HepG2 (cell line): ENCODE results near the gene CELSR3. TPM values are rescaled to one million over a fixed set of nuclear protein-coding genes. Genes with fewer than 3 reads are reported as not detected.

Source experiments
- ATAC-seq: fragments of 200-7000 bp; cut with Tn5 transposase; 3 replicates; pipeline ENCODE4 v1.9.1; 2020; ENCODE audit warnings: mild to moderate bottlenecking, moderate library complexity
- BruUV-seq: library from RNA; stranded (reverse); fragments of 400-500 nt; replicated peaks from 2 replicates; lab custom pipeline; 2021; lab: Mats Ljungman, UMichigan
- CTCF ChIA-PET: fragments of 300-600 bp; formaldehyde crosslinking; extraction: SDS; loops from one replicate; lab custom pipeline; 2021; ENCODE audit warnings: low total read pairs, inconsistent platforms, low intra/inter-chr PET ratio; lab: Yijun Ruan, JAX
- POLR2A ChIA-PET: fragments of 350-600 bp; sonication (Branson Sonifier 250); formaldehyde crosslinking; loops from one replicate; lab custom pipeline; 2020; ENCODE audit warnings: antibody characterized with exemption, inconsistent platforms; lab: Yijun Ruan, JAX
- DNase-seq: peaks from one replicate; pipeline ENCODE4 v3.0.0-alpha.2; 2015; ENCODE audit warnings: low spot score
- FAIRE-seq: peaks from 3 replicates; lab custom pipeline; 2011; peaks lifted over from hg19 to GRCh38; lab: Jason Lieb, UNC
- H2AFZ ChIP-seq: one replicate; pipeline ENCODE4 v1.6.1; 2011; ENCODE audit warnings: low read length, inconsistent platforms
- H3K27ac ChIP-seq: fragments of 300-600 bp; 3 replicates; pipeline ENCODE4 v1.8.0; 2011; ENCODE audit warnings: mixed run types, mild to moderate bottlenecking, mixed read lengths, low read length, inconsistent platforms; ENCODE audit not compliant: insufficient read depth; ENCODE audit errors: extremely low read length
- H3K27me3 ChIP-seq, 2 experiments: fragments of 200-600 bp in 1 of 2; 2 replicates in 1 of 2; 3 replicates in 1 of 2; pipeline versions ENCODE4 v1.6.0 to v1.8.0; 2011; ENCODE audit warnings: low read length in 2 of 2, mild to moderate bottlenecking in 2 of 2, moderate library complexity in 2 of 2, inconsistent platforms in 1 of 2; ENCODE audit not compliant: insufficient read depth in 2 of 2, control insufficient read depth in 1 of 2
- H3K36me3 ChIP-seq, 2 experiments: fragments of 200-600 bp in 1 of 2; replicated peaks in 1 of 2; 2 replicates in 1 of 2; 3 replicates in 1 of 2; pipeline versions ENCODE4 v1.5.1 to v1.8.0; 2011; ENCODE audit warnings: low read length in 2 of 2, inconsistent platforms in 1 of 2; ENCODE audit not compliant: insufficient read depth in 2 of 2, control insufficient read depth in 1 of 2
- H3K4me1 ChIP-seq: 2 replicates; pipeline ENCODE4 v1.5.1; 2012; ENCODE audit warnings: low read length, inconsistent platforms; ENCODE audit not compliant: insufficient read depth
- H3K4me2 ChIP-seq: 2 replicates; pipeline ENCODE4 v1.6.0; 2011; ENCODE audit warnings: low read depth, low read length, inconsistent platforms
- H3K4me3 ChIP-seq, 3 experiments: fragments of 200-600 bp in 1 of 3; sonication (generic), shearing (Covaris generic) in 1 of 3; replicated peaks in 1 of 3; 2 replicates each; pipeline ENCODE4 v1.5.1; 2011 to 2016; ENCODE audit warnings: low read length in 3 of 3, inconsistent platforms in 2 of 3, low read depth in 2 of 3, mild to moderate bottlenecking in 2 of 3, control low read depth in 1 of 3, mixed read lengths in 1 of 3; ENCODE audit not compliant: insufficient read depth in 1 of 3
- H3K79me2 ChIP-seq: one replicate; pipeline ENCODE4 v1.6.1; 2011; ENCODE audit warnings: low read length, inconsistent platforms; ENCODE audit not compliant: insufficient read depth
- H3K9ac ChIP-seq: 2 replicates; pipeline ENCODE4 v1.6.0; 2011; ENCODE audit warnings: mild to moderate bottlenecking, low read depth, low read length, inconsistent platforms; ENCODE audit not compliant: insufficient read depth
- H3K9me3 ChIP-seq: 2 replicates; pipeline ENCODE4 v1.5.1; 2012; ENCODE audit warnings: mild to moderate bottlenecking, low read length
- H4K20me1 ChIP-seq: 2 replicates; pipeline ENCODE4 v1.6.0; 2011; ENCODE audit warnings: inconsistent platforms, mild to moderate bottlenecking, low read length, moderate library complexity; ENCODE audit not compliant: insufficient read depth
- ATF7 ChIP-seq, 2 experiments: fragments of 450-650 bp in 1 of 2; sonication (generic) in 1 of 2; formaldehyde crosslinking in 1 of 2; IDR thresholded peaks; 2 replicates each; pipeline versions ENCODE4 v1.4.0 to v1.6.1; 2016 to 2020; ENCODE audit warnings: antibody characterized with exemption in 1 of 2, mild to moderate bottlenecking in 1 of 2, missing genetic modification reagents in 1 of 2
- HDAC6 ChIP-seq: fragments of 200-600 bp; sonication (generic); IDR thresholded peaks from 2 replicates; pipeline ENCODE4 v1.7.0; 2017; ENCODE audit warnings: mild to moderate bottlenecking, antibody characterized with exemption, low read length, low read depth
- SOX13 ChIP-seq, 3 experiments: fragments of 450-650 bp in 1 of 3; sonication (generic) in 1 of 3; formaldehyde crosslinking in 1 of 3; IDR thresholded peaks in 2 of 3; conservative IDR thresholded peaks in 1 of 3; 2 replicates each; pipeline versions ENCODE4 v1.5.0 to v1.6.1; 2016 to 2020; ENCODE audit warnings: antibody characterized with exemption in 1 of 3, mild to moderate bottlenecking in 1 of 3, missing compliant biosample characterization in 1 of 3, missing genetic modification reagents in 1 of 3, moderate library complexity in 1 of 3
- ZNF460 ChIP-seq: sonication (generic); formaldehyde crosslinking; IDR thresholded peaks from 2 replicates; pipeline ENCODE4 v1.5.1; 2020; ENCODE audit warnings: missing genetic modification reagents, mild to moderate bottlenecking, borderline replicate concordance
- ZXDC ChIP-seq: sonication (generic); formaldehyde crosslinking; IDR thresholded peaks from 2 replicates; pipeline ENCODE4 v1.5.0; 2020; ENCODE audit warnings: mild to moderate bottlenecking, missing genetic modification reagents
- whole genome bisulfite sequencing: methylation state at CpG from one replicate; pipeline ENCODE4 v1.1.6; 2017; ENCODE audit warnings: low lambda C conversion rate; 5-methylcytosine and 5-hydroxymethylcytosine counted together
- in situ Hi-C: cut with HindIII; loops from 2 replicates; pipeline ENCODE4 v1.10.0; 2017; ENCODE audit warnings: low pct_unique_long_range_greater_than_20kb; ENCODE audit not compliant: extremely low pct_ligation_motif_present
- intact Hi-C: fragments of 100-400 bp; cut with micrococcal nuclease; formaldehyde crosslinking; loops from one replicate; pipeline ENCODE4 v1.10.0; 2022; ENCODE audit not compliant: unreplicated experiment
- polyA plus RNA-seq, 8 experiments: library from polyadenylated mRNA; depleted of rRNA in 3 of 8; stranded (reverse) in 7 of 8; unstranded in 1 of 8; fragments of >200 nt; fragmentation: Illumina TruSeq in 4 of 8; extraction: Trizol in 4 of 8; gene quantifications; 2 replicates each; pipeline versions ENCODE4 v1.2.1 to v1.2.3, GENCODE V29; 2011 to 2016; ENCODE audit warnings: low read depth in 4 of 8, missing spikeins in 1 of 8, mixed read lengths in 1 of 8; ENCODE audit not compliant: insufficient read depth in 1 of 8
- total RNA-seq, 5 experiments: library from RNA; depleted of rRNA; stranded (reverse); fragments of >200 nt; fragmentation: Illumina TruSeq; extraction: Trizol; gene quantifications; 2 replicates each; pipeline ENCODE4 v1.2.3, GENCODE V29; 2016; ENCODE audit warnings: low read depth in 1 of 5
- TF ChIP-seq, protein P1 (sequence below): sonication (generic); formaldehyde crosslinking; IDR thresholded peaks from 2 replicates; pipeline ENCODE4 v1.4.0; 2020; ENCODE audit warnings: mild to moderate bottlenecking, missing genetic modification reagents
- TF ChIP-seq, protein P2 (sequence below), 2 experiments: IDR thresholded peaks; 2 replicates each; pipeline ENCODE4 v1.6.1; 2011 to 2012; ENCODE audit warnings: low read length in 2 of 2, borderline replicate concordance in 1 of 2, low read depth in 1 of 2, mild to moderate bottlenecking in 1 of 2, moderate library complexity in 1 of 2

CELSR3 gene
- total and polyA plus RNA-seq, 2 of the 13 experiments (the other 11 are each of a cell fraction or from before 2014, with no cell fraction given) = 5.4 to 6.7 TPM

GRCh38 chr3:48609088-48610005 is 53.3 kb downstream of the CELSR3 start, which contains the start of gene UQCRC1 (continued):
- TF ChIP-seq ZXDC = peak; percentile 83
- TF ChIP-seq SOX13 (IDR thresholded peaks at IDR 0.05) = no peak
- peak in 1 of 2 experiments; percentile 52; a peak in 2 of 4 replicates for TF ChIP-seq SOX13 (CRISPR knock-in tag; conservative IDR thresholded peaks at IDR 0.05 in 1 of 2, IDR thresholded peaks at IDR 0.05 in 1 of 2)

GRCh38 chr3:48607519-48607918 is 55.2 kb downstream of the CELSR3 start:
- in situ Hi-C loops = no loop called here

More at GRCh38 chr3:48607519-48607918, 55.2 kb downstream of the CELSR3 start:
- TF ChIP-seq HDAC6 = no peak
- TF ChIP-seq, protein P1, sequence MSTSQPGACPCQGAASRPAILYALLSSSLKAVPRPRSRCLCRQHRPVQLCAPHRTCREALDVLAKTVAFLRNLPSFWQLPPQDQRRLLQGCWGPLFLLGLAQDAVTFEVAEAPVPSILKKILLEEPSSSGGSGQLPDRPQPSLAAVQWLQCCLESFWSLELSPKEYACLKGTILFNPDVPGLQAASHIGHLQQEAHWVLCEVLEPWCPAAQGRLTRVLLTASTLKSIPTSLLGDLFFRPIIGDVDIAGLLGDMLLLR = no peak
- TF ChIP-seq, protein P2, sequence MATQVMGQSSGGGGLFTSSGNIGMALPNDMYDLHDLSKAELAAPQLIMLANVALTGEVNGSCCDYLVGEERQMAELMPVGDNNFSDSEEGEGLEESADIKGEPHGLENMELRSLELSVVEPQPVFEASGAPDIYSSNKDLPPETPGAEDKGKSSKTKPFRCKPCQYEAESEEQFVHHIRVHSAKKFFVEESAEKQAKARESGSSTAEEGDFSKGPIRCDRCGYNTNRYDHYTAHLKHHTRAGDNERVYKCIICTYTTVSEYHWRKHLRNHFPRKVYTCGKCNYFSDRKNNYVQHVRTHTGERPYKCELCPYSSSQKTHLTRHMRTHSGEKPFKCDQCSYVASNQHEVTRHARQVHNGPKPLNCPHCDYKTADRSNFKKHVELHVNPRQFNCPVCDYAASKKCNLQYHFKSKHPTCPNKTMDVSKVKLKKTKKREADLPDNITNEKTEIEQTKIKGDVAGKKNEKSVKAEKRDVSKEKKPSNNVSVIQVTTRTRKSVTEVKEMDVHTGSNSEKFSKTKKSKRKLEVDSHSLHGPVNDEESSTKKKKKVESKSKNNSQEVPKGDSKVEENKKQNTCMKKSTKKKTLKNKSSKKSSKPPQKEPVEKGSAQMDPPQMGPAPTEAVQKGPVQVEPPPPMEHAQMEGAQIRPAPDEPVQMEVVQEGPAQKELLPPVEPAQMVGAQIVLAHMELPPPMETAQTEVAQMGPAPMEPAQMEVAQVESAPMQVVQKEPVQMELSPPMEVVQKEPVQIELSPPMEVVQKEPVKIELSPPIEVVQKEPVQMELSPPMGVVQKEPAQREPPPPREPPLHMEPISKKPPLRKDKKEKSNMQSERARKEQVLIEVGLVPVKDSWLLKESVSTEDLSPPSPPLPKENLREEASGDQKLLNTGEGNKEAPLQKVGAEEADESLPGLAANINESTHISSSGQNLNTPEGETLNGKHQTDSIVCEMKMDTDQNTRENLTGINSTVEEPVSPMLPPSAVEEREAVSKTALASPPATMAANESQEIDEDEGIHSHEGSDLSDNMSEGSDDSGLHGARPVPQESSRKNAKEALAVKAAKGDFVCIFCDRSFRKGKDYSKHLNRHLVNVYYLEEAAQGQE (IDR thresholded peaks at IDR 0.05; ENCODE audit: borderline replicate concordance in 1 of 2, low read depth in 1 of 2, low read length in 2 of 2) = no peak
- TF ChIP-seq ATF7 (IDR thresholded peaks at IDR 0.05) = 0 out of 2 replicates have a peak, but pooled peaks have one; percentile 13
- TF ChIP-seq ATF7 (CRISPR knock-in tag; IDR thresholded peaks at IDR 0.05) = no peak
- no peak for TF ChIP-seq ZNF460 (CRISPR knock-in tag)
- ChIA-PET CTCF (no interaction called here), POLR2A (no interaction called here)
- no peak for FAIRE-seq
- H2AFZ ChIP-seq = no peak overlapping the region
- H3K9me3 ChIP-seq = no peaks in the 10 kb centered on the region
- peak overlapping the region in 1 of 3 experiments; percentile 96; a peak in 1 of 6 replicates for H3K4me3 ChIP-seq
- WGBS = 97% methylated on average over 5 of the region's 5 CpGs
- H3K4me2 ChIP-seq = peak overlapping the region; percentile 82; the same call in 1 of the 2 replicates
- H3K79me2 ChIP-seq = peaks cover 22% of the 10 kb centered on the region
- H4K20me1 ChIP-seq = peaks cover 6% of the 10 kb centered on the region; the same call in 1 of the 2 replicates
- H3K27ac ChIP-seq = no peak overlapping the region
- peaks cover 24 to 44% of the 10 kb centered on the region in 2 experiments for H3K36me3 ChIP-seq
- H3K27me3 ChIP-seq = no peaks in the 10 kb centered on the region; a peak in 1 of 5 replicates
- no peak for ATAC-seq
- intact Hi-C loops = no loop called here
- DNase-seq = no peak
- BruUV-seq = no TSS peak
- no peak overlapping the region for H3K9ac ChIP-seq
- peaks cover 51% of the 10 kb centered on the region for H3K4me1 ChIP-seq
